Breast epithelium (tissue), 3 donors: ENCODE data around the gene MRPL38.

Experiments
- POLR2AphosphoS5 ChIP-seq, 3 donors: sonication (generic); formaldehyde crosslinking; IDR thresholded peaks; one replicate each; pipeline ENCODE4 v1.6.1; 2017; ENCODE audit warnings: antibody characterized with exemption in 3 of 3
- TF ChIP-seq, protein P1 (sequence below), 3 donors: fragments of 450-650 bp; IDR thresholded peaks; one replicate each; pipeline ENCODE4 v1.5.1; 2016 to 2017; ENCODE audit warnings: antibody characterized with exemption in 3 of 3, mild to moderate bottlenecking in 3 of 3, moderate library complexity in 3 of 3

GRCh38 chr17:75897160-75898019, 7.3 kb downstream of the MRPL38 start:
- TF ChIP-seq POLR2AphosphoS5 (IDR thresholded peaks at IDR 0.05), result no peak
- TF ChIP-seq, protein P1, sequence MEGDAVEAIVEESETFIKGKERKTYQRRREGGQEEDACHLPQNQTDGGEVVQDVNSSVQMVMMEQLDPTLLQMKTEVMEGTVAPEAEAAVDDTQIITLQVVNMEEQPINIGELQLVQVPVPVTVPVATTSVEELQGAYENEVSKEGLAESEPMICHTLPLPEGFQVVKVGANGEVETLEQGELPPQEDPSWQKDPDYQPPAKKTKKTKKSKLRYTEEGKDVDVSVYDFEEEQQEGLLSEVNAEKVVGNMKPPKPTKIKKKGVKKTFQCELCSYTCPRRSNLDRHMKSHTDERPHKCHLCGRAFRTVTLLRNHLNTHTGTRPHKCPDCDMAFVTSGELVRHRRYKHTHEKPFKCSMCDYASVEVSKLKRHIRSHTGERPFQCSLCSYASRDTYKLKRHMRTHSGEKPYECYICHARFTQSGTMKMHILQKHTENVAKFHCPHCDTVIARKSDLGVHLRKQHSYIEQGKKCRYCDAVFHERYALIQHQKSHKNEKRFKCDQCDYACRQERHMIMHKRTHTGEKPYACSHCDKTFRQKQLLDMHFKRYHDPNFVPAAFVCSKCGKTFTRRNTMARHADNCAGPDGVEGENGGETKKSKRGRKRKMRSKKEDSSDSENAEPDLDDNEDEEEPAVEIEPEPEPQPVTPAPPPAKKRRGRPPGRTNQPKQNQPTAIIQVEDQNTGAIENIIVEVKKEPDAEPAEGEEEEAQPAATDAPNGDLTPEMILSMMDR (IDR thresholded peaks at IDR 0.05), result no peak
